ENCODE results near the gene NEU1.
"Not testable (repeated sequence)": the region's sequence is repeated elsewhere in the genome, so short reads cannot be mapped to it uniquely, and the experiment has no call there.

Gene NEU1

GRCh38 chr6:31837369-31838113, 25.1 kb downstream of the NEU1 start:
- DNase-seq, result no peak

DNA sequence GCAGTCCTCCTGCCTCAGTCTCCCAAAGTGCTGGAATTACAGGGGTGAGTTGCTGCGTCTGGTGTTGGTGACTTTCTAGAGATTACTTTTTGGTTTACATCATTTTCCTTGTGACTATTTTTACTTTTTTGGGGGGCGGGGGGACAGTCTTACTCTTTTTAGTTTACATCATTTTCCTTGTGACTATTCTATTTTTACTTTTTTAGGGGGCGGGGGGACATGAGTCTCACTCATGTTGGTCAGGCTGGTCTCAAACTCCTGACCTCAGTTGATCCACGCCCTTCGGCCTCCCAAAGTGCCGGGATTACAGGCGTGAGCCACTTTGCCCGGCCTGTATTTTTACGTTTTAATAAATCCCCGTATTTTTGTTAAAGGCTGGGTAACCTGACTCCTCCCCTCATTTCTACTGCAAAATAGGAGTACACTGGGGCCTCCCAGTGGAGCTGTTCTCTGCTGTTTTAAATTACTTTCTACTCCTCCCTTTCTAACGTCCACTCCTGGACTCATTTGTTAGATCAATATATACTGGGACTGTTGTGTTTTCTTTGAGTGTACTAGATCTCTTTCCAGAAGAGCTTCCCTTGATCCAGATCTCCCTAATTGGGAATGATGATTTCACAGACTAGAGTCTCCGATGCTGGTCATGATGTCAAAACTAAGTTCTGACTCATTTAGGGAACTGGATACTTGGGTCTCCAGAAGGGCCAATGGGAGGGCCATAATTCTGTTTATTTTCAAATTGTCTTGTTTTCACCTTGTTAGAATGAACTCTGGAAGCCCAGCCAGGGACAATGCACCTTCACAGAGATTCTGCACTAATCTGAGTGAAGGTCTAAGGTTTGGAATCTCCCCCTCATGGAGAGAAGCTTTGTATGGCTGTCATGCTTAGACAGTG, 25.9 kb downstream of the NEU1 start:
- DNase-seq, result peak; percentile 42

DNA sequence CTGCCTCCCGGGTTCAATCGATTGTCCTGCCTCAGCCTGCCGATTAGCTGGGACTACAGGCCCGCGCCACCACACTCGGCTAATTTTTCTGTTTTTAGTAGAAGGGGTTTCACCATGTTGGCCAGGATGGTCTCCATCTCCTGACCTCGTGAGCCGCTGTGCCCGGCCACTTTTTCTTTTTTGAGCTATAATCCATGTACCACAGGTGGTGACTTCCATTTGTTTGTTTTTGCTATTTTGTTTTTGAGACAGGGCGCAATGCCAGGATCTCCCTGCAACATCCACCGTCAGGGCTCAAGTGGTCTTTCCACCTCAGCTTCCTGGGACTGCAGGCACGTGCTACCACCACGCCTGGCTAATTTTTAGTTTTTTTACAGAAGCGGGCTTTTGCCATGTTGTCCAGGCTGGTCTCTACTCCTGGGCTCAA, 26.6 kb downstream of the NEU1 start:
- DNase-seq, result peak; percentile 22

GRCh38 chr6:31834367-31835250, 28.0 kb downstream of the NEU1 start:
- DNase-seq, result peak; percentile 87

GRCh38 chr6:31831350-31832215, 31.0 kb downstream of the NEU1 start:
- DNase-seq, result no peak

DNA sequence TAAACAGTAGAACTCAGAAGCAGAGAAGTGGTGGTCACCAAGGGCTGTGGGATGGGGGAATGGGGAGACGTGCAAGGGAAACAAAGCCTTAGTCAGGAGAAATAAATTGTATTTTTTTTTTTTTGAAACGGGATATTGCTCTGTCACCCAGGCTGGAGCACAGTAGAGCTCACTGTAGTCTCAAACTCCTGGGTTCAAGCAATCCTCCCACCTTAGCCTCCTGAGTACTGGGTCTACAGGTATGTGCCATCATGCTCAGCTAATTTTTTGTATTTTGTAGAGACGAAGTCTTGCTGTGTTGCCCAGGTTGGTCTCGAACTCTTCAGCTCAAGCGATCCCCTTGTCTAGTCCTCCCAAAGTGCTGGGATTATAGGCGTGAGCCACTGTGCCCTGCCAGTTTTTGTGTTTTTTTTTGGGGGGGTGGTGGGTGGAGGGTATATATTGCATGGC, 31.7 kb downstream of the NEU1 start:
- no peak for DNase-seq

DNA sequence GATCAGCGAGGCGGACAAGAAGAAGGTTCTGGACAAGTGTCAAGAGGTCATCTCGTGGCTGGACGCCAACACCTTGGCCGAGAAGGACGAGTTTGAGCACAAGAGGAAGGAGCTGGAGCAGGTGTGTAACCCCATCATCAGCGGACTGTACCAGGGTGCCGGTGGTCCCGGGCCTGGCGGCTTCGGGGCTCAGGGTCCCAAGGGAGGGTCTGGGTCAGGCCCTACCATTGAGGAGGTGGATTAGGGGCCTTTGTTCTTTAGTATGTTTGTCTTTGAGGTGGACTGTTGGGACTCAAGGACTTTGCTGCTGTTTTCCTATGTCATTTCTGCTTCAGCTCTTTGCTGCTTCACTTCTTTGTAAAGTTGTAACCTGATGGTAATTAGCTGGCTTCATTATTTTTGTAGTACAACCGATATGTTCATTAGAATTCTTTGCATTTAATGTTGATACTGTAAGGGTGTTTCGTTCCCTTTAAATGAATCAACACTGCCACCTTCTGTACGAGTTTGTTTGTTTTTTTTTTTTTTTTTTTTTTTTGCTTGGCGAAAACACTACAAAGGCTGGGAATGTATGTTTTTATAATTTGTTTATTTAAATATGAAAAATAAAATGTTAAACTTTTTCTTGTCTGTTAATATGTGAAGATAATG, 32.9 kb downstream of the NEU1 start:
- peak; percentile 71 for DNase-seq

- DNase-seq, result peak; percentile 94
Observed at GRCh38 chr6:31827286-31828079, 35.1 kb downstream of the NEU1 start, which contains the start of gene HSPA1B. Gene HSPA1B, plus strand, starts transcription at chr6:31827738. Its CDS starts 213 bp downstream, at chr6:31827951.

DNA sequence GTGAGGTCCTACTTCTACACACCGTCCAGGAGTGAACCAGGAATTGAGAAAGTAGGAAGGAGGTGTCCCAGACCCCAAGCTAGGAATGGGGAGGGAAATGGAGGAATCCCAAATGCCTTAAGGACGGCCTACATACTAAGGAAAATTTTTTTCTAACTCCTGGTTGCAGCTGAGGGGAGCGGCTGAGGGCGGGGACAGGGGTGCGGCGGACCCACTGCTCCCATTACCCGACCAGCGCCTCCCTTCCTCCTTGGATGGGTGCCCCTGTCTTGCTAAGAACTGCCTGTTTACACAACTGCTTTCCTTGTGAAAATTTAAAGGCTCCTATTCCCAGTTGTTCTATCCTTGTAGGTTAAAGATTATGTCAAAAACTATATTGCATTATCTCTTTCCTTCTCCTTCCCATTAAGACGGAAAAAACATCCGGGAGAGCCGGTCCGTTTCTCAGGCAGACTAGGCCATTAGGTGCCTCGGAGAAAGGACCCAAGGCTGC, 35.8 kb downstream of the NEU1 start:
- no peak for DNase-seq

- no peak for DNase-seq
Observed at GRCh38 chr6:31825553-31825952, 37.1 kb downstream of the NEU1 start.

- DNase-seq, result not testable (repeated sequence)
Observed at GRCh38 chr6:31823592-31824196, 38.9 kb downstream of the NEU1 start.

GRCh38 chr6:31822036-31822821, 40.4 kb downstream of the NEU1 start:
- peak; percentile 82 for DNase-seq

DNA sequence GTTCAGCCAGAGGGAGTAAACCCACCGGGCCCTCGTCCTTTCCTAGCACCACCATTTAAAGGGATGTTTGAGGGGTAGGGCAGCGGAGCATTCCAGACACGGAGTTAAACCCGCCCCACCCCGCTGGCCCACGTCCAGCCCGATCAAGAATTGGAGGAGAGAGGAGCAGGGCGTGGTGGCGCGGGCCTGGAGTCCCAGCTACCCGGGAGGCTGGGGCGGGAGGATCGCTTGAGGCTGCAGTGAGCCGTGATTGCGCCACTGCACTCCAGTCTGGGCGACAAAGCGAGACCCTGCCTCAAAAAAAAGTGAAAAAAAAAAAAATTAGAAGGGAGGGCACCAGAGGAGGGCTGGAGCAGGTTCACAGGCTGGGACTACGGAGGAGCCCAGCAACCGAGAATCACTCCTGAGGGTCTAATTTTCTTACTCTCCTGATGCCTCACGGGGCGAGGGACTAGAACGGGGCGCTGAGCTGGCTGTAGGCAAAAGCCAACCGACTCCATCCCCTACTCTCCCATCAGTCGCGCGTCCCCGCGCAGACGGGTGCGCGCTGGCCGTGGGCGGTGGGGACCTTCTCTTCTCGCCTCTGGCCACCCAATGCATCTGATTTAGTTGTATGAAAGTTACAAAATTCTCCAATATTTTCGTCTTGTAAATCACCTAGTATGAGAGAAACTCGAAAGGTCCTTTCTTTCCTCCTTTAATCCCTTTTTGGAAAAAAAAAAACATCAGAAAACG, 41.2 kb downstream of the NEU1 start:
- DNase-seq, result no peak

- not testable (repeated sequence) for DNase-seq
Observed at GRCh38 chr6:31820399-31820798, 42.2 kb downstream of the NEU1 start.

DNA sequence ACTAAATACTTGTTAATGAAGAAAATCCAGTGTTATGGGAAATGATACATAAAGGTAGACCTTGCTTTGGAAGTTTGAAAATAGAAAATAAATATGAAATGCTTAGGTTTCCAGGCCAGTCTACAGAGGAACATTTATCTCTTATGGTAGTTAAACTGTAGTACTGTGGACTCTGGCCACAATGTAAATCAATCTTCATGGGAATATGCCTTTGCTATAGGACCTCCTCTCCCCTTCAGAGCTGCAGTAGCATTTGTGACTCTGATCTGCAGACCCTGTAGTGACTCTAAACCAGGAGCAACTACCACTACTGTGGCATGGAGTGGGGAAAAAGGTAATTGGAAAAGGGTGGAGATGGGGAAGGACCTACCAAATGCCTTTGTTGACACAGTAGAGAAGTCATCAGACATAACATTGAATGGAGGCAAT, 42.7 kb downstream of the NEU1 start:
- no peak for DNase-seq

GRCh38 chr6:31817929-31818511, 44.6 kb downstream of the NEU1 start:
- DNase-seq, result peak; percentile 34

DNA sequence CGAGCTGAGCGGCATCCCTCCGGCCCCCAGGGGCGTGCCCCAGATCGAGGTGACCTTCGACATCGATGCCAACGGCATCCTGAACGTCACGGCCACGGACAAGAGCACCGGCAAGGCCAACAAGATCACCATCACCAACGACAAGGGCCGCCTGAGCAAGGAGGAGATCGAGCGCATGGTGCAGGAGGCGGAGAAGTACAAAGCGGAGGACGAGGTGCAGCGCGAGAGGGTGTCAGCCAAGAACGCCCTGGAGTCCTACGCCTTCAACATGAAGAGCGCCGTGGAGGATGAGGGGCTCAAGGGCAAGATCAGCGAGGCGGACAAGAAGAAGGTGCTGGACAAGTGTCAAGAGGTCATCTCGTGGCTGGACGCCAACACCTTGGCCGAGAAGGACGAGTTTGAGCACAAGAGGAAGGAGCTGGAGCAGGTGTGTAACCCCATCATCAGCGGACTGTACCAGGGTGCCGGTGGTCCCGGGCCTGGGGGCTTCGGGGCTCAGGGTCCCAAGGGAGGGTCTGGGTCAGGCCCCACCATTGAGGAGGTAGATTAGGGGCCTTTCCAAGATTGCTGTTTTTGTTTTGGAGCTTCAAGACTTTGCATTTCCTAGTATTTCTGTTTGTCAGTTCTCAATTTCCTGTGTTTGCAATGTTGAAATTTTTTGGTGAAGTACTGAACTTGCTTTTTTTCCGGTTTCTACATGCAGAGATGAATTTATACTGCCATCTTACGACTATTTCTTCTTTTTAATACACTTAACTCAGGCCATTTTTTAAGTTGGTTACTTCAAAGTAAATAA, 45.3 kb downstream of the NEU1 start:
- peak; percentile 69 for DNase-seq
